HG03097 (cell line): ENCODE data around the gene PER1.
A peak's percentile ranks its signal among the peaks of the same experiment; 100 is the strongest.
"Not testable (repeated sequence)": the region's sequence is repeated elsewhere in the genome, so short reads cannot be mapped to it uniquely, and the experiment has no call there.

Experiments
- ATAC-seq: cut with Tn5 transposase; IDR thresholded peaks from one replicate; pipeline ENCODE4 v1.9.1; 2021; ENCODE audit not compliant: unreplicated experiment, low FRiP score

The PER1 gene

DNA sequence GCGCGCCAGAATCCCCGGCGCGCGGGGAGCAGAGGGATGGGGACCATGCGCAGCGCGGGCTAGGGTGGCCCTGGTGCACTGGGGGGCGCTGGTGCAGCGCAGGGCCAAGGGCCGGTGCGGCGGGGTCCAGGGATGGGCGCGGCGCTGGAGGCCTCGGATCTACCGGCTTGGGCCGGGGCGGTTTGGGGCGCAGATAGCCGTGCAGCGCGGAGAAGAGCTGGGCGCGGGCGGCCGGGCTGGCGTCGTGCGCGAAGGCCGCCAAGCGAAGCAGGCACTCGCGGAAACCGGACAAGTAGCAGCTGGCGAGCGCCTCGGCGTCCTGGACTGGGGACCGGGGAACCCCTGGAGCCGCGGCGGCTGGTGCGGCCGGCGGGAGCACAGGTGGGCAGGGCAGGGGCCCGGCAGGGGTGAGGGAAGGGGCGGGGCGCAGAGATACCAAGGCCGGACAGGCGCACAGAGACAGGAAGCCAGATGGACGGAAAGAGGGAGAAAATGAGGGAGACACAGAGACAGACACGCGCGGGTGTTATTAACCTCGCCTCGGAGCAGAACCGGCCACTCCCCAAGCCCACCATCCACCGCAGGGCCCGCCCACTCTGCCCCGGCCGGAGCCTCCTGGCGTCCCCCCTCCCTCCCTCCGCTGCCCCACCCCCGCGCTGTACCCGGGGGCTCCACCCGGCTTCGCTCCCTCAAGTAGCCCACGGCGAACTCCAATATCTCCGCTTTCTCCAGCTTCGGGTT lies 30.4 kb downstream of the PER1 start:
- no peak for ATAC-seq

DNA sequence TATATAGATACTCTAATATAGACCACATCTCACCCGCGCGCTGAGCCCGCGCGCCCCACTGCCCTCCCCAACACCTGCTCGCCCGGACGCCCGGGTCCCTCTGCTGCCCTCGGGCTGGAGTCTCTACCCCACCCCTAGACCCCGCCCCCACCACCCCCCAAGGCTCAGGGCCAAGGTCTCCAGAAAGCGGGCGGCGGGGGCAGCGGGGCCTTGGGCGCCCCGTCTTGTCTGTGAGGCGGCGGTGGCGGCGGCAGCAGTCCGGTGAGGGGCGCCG lies 30.9 kb downstream of the PER1 start:
- ATAC-seq = no peak

DNA sequence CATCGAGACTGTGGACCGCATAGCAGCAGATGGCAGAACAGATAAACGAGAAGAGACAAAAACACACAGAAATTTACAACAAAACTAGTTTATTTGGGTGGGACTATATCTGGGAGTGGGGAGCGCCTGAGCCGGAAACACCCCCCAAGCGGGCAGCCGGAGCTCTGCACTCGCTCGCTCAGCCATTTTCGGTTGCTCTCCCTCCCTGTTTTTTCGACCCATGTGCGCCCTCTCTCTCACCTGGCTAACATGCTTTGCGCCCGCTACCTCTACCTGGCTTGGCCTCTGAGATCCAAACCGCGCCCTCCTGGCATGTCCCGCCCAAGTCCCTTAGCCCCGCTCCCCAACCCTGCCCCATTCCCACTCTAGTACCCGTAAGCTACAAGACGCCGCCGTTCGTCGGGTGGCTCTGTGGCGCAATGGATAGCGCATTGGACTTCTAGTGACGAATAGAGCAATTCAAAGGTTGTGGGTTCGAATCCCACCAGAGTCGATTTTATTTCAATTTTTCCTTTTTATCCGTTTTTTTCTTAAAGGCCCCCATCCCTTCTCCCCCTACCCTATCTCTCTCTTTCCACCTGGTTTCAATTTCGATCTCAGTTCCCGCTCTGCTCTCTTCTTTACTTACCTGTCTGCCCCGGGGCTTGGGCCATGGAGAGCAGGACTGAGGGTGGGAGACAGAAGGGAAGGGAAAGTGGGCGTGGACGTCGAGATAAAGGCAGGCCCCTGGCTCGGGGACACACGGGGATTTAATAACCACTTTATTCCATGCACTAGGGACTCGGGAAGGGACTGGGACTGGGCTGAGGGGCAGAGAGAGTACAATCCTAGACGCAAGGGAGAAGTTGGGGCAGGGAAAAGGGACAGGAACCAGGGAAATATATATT lies 31.4 kb downstream of the PER1 start:
- peak; percentile 8 for ATAC-seq

DNA sequence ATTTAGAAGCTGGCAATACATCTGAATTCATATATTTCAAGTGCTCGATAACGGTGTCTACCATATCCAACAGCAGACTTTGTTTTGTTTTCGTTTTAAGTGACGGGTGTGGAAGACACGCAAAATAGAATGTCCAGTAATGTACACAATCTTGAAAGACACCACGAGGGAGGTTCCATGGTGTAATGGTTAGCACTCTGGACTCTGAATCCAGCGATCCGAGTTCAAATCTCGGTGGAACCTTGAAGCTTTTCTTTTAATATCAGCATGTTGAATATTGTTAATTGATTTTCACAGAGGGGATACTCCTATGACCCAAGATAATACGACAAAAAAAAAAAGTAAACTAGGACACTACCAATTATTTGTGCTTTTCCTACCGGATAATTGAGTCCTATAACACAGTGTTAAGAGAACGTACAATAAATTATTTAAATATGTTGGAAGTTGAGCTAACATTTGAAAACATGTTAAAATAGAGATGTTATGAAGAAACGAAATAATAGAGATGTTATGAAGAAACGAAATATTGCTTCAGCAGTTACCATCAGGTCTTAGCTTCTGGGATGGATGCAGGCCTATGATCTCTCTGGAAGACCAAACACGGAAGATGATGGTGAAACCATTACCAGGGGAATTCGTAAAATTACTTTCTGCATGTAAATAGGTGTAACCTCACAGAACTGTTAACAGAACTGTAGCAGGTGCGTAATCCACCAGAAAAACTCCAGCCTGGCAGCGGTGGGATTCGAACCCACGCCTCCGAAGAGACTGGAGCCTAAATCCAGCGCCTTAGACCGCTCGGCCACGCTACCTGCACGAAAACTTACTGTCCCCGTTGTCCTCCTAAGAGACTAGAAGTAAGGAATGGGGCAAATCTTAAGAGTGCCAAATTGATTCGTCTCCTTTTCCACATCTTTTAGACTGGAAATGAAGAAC lies 32.4 kb downstream of the PER1 start:
- peak; percentile 30 for ATAC-seq

DNA sequence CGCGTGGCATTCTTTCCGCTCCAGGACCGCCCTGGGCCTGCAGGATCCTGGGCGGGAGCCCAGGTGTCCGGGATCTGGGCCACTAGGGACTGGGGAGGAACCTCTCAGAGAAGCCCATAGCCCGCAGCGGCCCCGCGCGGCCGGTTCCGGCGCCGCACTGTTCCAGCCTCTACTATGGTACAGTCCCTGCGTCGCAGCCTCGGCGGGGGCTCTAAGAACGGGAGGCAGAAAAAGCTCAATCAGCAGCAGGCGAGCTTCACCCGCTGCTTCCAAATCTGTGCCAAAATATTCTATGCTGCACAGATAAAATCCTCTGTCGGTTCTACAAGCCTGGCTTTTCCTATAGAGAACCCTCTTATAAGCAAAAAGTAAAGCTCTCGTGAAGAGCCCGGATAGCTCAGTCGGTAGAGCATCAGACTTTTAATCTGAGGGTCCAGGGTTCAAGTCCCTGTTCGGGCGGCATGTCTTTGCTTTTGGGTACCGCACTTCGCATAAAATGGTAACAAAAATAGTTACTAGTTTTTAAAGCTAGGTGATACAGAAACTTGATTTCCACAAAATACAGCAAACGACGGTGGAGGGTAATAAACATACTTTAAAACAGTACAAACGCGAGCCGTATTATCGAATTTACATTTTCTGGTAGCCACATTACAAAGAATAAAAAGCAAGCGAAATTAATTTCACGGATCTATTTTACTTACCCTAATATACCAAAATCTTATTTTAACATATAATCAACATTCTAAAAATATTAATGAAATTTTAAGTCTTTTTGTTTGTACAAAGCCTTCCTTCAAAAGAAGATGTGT lies 33.2 kb downstream of the PER1 start:
- ATAC-seq = peak; percentile 28

DNA sequence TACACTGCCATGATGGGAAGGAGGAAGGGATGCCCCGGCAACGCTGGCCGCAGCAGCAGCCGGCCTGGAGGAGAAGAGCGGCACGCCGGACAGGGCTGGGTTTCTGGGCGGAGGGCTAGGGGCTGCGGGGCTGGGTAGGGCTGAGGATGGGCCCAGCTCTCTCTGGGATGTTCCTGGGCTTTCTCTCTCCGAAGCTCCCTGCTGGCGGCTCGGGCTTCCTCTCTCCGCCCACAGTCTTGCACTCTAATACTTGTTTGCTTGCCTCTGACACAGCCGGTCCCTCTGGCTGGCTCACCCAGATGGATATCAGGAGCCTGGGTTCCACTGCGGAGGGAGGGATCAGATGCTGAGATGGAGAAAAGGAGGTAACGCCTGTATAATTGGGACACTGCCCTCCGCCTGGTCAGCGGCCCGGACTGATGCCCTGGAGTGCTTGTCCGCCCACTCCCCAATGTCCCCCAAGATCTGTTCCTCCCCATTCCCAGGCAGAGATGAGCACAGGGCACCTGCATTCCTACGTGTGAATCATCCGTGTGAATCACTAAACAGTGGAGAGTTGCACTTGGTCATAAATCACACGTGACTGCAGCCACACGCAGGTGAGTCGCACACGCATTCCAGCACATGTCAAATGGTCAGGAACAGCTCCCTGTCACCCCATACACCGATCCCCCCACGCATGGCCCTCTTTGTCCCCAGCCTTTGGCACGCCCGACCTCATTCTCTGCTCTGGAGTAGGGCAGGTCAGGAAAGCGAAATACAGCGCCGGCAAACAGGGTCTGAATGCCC lies 34.0 kb downstream of the PER1 start, which contains the start of gene ALOXE3:
TSS of gene ALOXE3 (minus strand) at position 535 of the 789 bp plus-strand sequence. CDS start at position 11, 524 bp downstream.
- no peak for ATAC-seq

DNA sequence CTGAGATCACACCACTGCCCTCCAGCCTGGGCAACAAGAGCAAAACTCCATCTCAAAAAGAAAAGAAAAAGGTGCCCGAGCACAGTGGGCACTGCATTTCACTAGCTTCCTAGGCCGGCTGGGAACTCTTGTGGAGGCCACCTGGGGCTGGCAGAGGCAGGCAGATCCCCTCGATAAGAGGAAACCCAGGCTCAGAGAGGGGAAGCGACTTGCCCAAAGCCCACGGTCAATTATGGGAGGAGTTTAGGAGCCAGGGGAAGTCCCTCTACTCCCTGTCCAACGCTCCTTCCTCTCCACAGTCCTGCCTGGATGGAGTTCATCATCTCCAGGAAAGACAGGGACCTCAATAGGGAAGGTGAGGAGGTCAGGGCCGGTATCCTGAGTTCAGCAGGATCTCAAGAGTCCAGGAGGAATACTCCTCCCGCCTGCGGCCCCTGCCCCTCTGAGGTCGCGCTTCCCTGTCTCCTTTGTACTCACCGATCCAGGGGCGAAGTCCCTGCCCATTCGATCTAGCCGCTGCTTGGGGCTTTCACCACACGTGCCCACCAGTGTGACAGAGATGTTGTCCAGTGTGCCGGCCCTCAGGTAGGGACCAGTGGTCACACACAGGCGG lies 34.7 kb downstream of the PER1 start:
- no peak for ATAC-seq

DNA sequence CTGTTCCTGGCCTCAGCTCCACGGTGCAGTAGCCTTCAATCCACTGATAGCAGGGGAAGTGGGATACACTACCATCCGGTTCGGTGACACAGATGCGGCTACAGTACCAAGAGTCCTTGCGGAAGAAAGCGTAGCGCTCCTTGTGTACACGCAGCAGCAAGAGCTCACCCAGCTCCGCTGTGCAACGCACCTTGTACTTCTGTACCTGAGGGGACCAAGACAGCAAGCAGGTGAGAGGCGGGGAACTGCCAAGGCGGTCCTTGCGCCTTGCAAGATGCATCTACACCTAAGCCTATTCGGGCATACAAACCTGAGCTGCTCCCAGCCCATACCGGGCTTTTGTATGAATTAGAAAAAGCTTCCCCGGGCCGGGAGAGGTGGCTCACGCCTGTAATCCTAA lies 35.4 kb downstream of the PER1 start:
- no peak for ATAC-seq

DNA sequence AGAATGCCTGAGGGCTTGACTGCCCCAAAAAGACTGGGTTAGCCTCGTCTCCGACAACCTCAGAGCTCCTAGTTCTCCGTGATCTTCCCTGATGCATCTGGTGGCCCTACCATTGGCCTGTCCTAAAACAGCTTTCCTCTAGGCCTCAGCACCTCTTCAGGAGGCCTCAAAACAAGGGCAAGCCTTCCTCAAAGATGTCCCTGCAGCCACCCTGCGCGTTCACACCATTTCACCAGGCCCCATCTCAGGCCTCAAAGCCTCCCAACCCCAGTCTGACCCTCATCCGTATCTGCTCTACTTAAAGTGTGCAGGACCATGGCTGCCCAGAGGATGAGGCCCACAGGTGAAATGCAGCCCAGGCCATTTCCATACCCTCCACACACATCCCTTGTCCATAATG lies 41.3 kb downstream of the PER1 start:
- no peak for ATAC-seq

DNA sequence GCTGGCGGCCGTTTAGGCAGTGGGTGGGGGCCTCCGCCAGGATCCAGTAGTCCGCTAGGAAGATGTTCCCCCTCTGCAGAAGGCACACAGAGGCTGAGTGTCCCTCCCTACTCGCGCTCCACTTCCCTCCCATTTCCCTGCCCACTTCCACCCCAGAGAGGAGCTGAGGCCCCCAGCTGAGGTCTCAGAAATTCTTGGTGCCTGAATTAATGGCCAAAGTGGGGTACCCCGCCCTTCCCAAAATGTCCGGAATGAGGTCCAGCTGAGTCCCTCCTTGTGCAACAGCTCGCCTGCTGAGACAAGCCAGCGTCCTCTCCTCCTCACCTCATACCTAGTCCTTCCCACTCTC lies 41.8 kb downstream of the PER1 start:
- no peak for ATAC-seq

DNA sequence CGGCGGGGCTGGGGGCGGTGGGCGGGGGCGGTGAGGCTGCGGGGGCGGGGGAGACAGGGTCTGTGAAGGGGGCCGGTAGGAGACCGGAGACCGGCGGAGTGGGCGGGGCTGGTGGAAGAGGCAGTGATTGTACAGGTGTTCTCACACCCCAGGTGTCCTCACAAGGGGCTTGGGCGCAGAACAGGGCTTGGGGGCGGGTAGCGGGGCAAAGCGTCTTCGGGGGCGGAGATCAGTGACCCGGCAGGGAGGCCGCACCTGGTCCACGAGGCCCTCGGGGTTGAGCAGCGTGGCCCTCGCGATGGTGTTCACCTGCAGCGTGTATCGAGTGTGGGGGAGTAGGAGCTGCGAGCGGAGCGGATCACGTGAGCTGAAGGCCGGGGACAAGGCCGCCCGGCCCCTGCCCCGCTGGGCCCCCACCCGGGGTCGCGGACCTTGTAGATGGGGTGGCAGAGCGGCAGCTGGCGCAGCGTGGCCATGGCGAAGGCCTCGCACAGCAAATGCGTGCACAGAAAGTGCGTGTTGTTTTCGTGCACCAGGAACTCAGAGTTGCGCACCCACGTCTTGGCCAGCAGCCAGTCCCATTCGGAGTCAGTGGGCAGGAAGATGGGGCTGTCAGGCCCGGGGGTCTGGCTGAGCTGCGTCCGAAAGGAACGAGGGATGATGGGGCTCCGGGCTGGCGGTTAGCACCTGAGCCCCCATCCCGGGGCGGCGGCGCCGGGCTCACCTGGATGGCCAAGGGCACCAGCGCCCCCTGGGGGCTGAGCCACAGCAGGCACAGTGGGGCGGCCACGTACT lies 42.3 kb downstream of the PER1 start:
- no peak for ATAC-seq

DNA sequence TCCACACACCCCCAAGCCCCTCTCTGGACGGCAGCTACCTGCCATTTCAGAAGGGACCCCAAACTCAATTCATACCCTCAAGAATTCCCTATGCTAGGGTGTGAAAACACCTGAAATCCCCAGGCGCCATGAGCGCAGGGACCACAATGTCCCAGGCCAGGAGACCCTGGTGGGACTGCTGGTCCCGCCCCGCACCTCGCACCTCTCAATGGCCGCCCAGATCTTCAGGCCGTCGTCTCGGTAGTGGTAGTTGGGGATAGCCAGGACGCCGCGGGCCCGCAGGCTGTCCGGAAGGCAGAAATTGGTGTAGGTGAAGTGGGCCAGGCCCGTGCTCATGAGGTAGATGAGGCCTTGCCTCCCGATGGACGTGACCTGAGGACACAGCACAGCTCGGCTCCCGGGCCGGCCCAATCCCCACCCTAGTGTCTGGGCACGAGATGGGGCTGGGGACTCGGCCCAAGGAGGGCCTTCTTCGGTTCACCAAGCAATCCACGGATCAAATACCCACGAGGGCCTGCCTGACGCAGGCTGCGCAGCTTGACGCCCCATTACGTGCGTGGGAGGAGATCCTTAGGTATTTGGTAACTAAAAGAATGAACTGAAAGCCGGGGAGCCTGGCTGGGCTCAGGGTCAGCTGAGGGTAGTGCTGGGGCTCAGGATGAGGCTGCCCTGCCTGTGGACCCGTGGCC lies 43.1 kb downstream of the PER1 start:
- ATAC-seq = no peak

DNA sequence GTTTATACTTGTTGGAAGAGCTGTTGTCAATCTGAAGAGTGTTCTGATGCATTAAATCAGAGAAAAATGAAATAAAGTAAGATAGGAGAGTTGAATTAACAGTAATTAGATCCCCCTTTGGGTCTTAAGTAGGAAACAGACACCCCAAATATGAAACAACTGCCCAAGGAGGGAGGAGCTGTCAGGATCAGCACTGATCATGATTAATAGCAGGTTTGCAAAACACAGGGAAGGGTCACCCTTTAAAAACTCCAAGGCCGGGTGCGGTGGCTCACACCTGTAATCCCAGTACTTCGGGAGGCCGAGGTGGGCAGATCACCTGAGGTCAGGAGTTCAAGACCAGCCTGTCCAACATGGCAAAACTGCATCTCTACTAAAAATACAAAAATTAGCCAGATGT lies 45.2 kb downstream of the PER1 start:
- ATAC-seq = not testable (repeated sequence)

DNA sequence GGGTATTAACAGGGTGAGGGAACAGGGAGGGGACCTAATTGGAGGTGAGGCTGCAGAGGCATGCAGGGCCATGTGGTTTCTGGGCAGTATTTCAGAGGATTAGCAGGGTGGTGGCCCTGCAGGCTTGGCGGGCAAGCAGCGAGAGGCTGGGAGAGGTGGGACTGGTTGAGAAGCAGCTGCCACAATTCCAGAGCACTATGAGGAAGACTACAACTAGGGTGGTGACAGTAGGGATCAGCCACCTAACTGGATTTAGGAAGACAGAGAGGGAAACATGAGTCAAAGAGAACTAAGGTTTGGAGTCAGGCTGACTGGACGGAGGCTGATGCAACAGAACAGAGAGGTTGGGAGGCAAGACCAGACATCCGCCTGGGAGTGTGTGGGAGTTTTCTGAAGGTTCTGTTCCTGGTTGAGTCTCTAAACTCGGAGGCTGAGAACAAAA lies 46.2 kb downstream of the PER1 start:
- ATAC-seq = no peak

DNA sequence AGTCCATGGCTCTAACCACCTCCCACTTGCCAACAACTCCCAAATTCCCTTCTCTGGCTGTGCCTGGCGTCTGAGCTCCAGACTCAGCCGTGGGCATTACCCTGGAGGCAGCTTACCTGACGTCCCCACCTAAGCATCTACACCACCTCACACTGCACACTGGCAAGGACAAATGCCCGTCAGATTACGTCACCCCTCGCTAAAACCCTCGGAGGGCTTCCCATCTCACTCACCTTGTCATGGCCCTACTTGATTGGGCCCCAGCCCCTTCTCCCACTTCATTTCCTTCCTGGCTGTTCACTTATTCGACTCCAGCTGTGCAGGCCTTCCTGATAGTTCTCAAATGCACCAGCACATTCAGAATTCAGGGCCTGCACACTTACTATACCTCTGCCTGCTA lies 47.3 kb downstream of the PER1 start:
- no peak for ATAC-seq

DNA sequence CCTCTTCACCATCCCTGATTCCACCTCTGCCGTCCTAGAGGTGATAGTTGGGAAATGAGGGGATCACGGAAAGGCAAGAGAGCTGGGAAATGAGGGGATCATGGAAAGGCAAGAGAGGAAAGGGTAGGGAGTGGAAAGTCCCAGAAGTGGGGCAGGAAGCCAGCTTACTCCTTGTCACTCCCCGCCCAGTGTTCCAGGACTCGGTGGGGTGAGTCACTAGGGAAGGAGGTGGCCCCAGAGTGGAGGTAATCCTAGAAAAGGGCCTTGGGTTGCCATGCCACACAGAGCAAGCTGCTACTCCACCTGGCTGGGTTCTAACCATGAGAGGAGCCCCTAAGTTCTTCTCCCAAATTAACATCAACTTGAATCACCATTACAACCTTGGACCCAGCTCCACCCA lies 48.7 kb downstream of the PER1 start:
- no peak for ATAC-seq

DNA sequence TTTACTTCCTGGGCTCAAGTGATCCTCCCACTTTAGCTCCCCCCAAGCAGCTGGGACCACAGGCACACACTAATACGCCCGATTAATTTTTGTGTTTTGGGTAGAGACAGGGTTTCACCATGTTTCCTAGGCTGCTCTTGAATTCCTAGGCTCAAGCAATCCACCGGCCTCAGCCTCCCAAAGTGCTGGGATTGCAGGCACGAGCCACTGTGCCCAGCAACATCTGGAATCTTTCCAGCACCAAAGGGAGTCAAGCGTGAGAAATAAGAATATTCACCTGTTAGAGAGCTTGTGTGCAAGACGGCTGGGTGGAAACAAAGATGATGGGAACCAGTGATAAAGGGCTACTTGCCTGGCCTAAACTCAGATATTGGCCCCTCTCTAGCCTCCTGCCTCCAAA lies 50.5 kb downstream of the PER1 start:
- ATAC-seq = no peak

DNA sequence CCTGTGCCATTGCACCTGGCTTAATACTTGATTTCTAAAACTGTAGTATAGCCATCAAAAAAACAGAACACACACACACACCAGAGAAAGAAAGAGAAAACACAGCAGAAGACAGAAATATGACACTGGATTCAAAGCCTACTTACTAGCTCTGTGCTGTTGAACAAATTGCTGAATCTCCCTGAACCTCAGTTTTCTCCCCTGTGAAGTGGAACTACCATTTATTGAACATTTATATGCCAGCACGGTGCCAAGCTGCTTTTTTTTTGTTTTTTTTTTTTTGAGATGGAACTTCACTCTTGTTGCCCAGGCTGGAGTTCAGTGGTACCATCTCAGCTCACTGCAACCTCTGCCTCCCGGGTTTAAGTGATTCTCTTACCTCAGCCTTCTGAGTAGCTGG lies 51.4 kb downstream of the PER1 start:
- ATAC-seq = no peak
